ENCODE results near the gene ERC1.
A peak's percentile ranks its signal among the peaks of the same experiment; 100 is the strongest.

The ERC1 gene

GRCh38 chr12:990661-991349, at the start of gene ERC1:
Gene ERC1, plus strand, starts transcription at chr12:991223. Its CDS starts 36,681 bp downstream, at chr12:1027904.
- peak; percentile 82 for DNase-seq

GRCh38 chr12:943051-943450, 48.0 kb upstream of the ERC1 start:
- no peak for DNase-seq

- DNase-seq = no peak
These were observed 46.8 kb upstream of the ERC1 start for GRCh38 chr12:944211-944610.

- DNase-seq = no peak
These were observed 44.8 kb upstream of the ERC1 start for GRCh38 chr12:946212-946611.

- no peak for DNase-seq
These were observed 44.4 kb upstream of the ERC1 start for GRCh38 chr12:946631-947030.

GRCh38 chr12:948238-948637, 42.8 kb upstream of the ERC1 start:
- no peak for DNase-seq

GRCh38 chr12:949453-950191, 41.4 kb upstream of the ERC1 start, which contains the start of gene RAD52:
Gene RAD52, minus strand, starts transcription at chr12:949694. Its CDS starts 16,636 bp downstream, at chr12:933058.
- peak; percentile 98 for DNase-seq

- no peak for DNase-seq
These were observed 39.8 kb upstream of the ERC1 start for GRCh38 chr12:951176-951575.

- no peak for DNase-seq
These were observed 37.2 kb upstream of the ERC1 start for GRCh38 chr12:953776-954175.

GRCh38 chr12:954741-955140, 36.3 kb upstream of the ERC1 start:
- no peak for DNase-seq

- DNase-seq = no peak
These were observed 35.1 kb upstream of the ERC1 start for GRCh38 chr12:955939-956338.

- DNase-seq = no peak
These were observed 32.4 kb upstream of the ERC1 start for GRCh38 chr12:958588-959123.

- DNase-seq = no peak
These were observed 24.3 kb upstream of the ERC1 start for GRCh38 chr12:966724-967123.

GRCh38 chr12:967641-968040, 23.4 kb upstream of the ERC1 start:
- DNase-seq = no peak

GRCh38 chr12:968545-968944, 22.5 kb upstream of the ERC1 start:
- no peak for DNase-seq

- no peak for DNase-seq
These were observed 21.2 kb upstream of the ERC1 start for GRCh38 chr12:969821-970220.

GRCh38 chr12:971991-972390, 19.0 kb upstream of the ERC1 start:
- no peak for DNase-seq

- DNase-seq = no peak
These were observed 16.7 kb upstream of the ERC1 start for GRCh38 chr12:974271-974862.

- no peak for DNase-seq
These were observed 14.4 kb upstream of the ERC1 start for GRCh38 chr12:976644-977043.

GRCh38 chr12:977156-977555, 13.9 kb upstream of the ERC1 start:
- DNase-seq = no peak

- no peak for DNase-seq
These were observed 11.7 kb upstream of the ERC1 start for GRCh38 chr12:979349-979748.

- no peak for DNase-seq
These were observed 9.7 kb upstream of the ERC1 start for GRCh38 chr12:981176-981828.

GRCh38 chr12:981961-982360, 9.1 kb upstream of the ERC1 start:
- DNase-seq = no peak

All from activated CD4-positive, alpha-beta T cell treated with anti-CD3 and anti-CD28 coated beads, Interleukin-2, amount 50 U/mL, for 1 hour (primary cell).